NT2/D1 (cell line): ENCODE data around the gene ZNF688.

Experiments used
- YY1 ChIP-seq: IDR thresholded peaks from 2 replicates; pipeline ENCODE4 v1.6.1; 2011; ENCODE audit not compliant: insufficient read length, insufficient read depth
- ZNF274 ChIP-seq: IDR thresholded peaks from 2 replicates; pipeline ENCODE4 v1.6.1; 2011; ENCODE audit warnings: mild to moderate bottlenecking, low read depth, low read length

GRCh38 chr16:30526823-30527634 is 44.5 kb downstream of the ZNF688 start:
- peak; percentile 20 for TF ChIP-seq YY1
- no peak for TF ChIP-seq ZNF274
